Inflammatory macrophage treated with lipopolysaccharide for 1 hour (primary cell): ENCODE data around the gene USP34.
"Not testable (repeated sequence)": the region's sequence is repeated elsewhere in the genome, so short reads cannot be mapped to it uniquely, and the experiment has no call there.

ENCODE experiments used
- DNase-seq, 2 donors: peaks; one replicate each; pipeline ENCODE4 v3.0.0-alpha.2; 2020 to 2022

Gene USP34

GRCh38 chr2:61178603-61179545 lies 292.0 kb downstream of the USP34 start:
- no peak for DNase-seq

GRCh38 chr2:61177727-61178549 lies 292.9 kb downstream of the USP34 start:
- peak; percentile 47 to 52 for DNase-seq

- DNase-seq = peak; percentile 89 to 95
Measured at GRCh38 chr2:61176755-61177726, 293.8 kb downstream of the USP34 start.

GRCh38 chr2:61175036-61175435 lies 295.9 kb downstream of the USP34 start:
- DNase-seq = no peak

GRCh38 chr2:61173116-61173515 lies 297.8 kb downstream of the USP34 start:
- peak; percentile 13 to 21 for DNase-seq

GRCh38 chr2:61172671-61173070 lies 298.2 kb downstream of the USP34 start:
- no peak for DNase-seq

GRCh38 chr2:61167579-61167978 lies 303.3 kb downstream of the USP34 start:
- DNase-seq = no peak

GRCh38 chr2:61165946-61166345 lies 304.9 kb downstream of the USP34 start:
- DNase-seq = no peak

- DNase-seq = not testable (repeated sequence)
Measured at GRCh38 chr2:61165082-61165481, 305.8 kb downstream of the USP34 start.

- DNase-seq = no peak
Measured at GRCh38 chr2:61162721-61163120, 308.2 kb downstream of the USP34 start.

- DNase-seq = no peak
Measured at GRCh38 chr2:61161888-61162287, 309.0 kb downstream of the USP34 start, which contains the start of gene C2orf74. Gene C2orf74, plus strand, starts transcription at chr2:61162188. Its CDS starts 327 bp downstream, at chr2:61162515.

- peak; percentile 58 to 76 for DNase-seq
Measured at GRCh38 chr2:61158356-61158955, 312.4 kb downstream of the USP34 start.

GRCh38 chr2:61157371-61158003 lies 313.4 kb downstream of the USP34 start:
- no peak for DNase-seq

- peak in 1 of 2 donors; percentile 17 for DNase-seq
Measured at GRCh38 chr2:61151436-61151835, 319.5 kb downstream of the USP34 start.

- DNase-seq = no peak
Measured at GRCh38 chr2:61149074-61149473, 321.8 kb downstream of the USP34 start.

- not testable (repeated sequence) for DNase-seq
Measured at GRCh38 chr2:61148091-61148490, 322.8 kb downstream of the USP34 start.

- DNase-seq = no peak
Measured at GRCh38 chr2:61145990-61146389, 324.9 kb downstream of the USP34 start.

GRCh38 chr2:61144697-61145268 lies 326.1 kb downstream of the USP34 start:
- peak; percentile 96 to 100 for DNase-seq

GRCh38 chr2:61141151-61141550 lies 329.7 kb downstream of the USP34 start:
- no peak for DNase-seq

GRCh38 chr2:61138859-61139258 lies 332.0 kb downstream of the USP34 start:
- DNase-seq = no peak
